ENCODE results near the gene TMEM91. TPM values are rescaled to one million over a fixed set of nuclear protein-coding genes. Genes with fewer than 3 reads are reported as not detected.

The TMEM91 gene
- 10.2 and 16.6 TPM in 2 replicates for total RNA-seq

GRCh38 chr19:41376241-41376997 lies at the start of gene TMEM91:
TMEM91 (plus strand) TSS chr19:41376533; CDS start chr19:41378310, 1,777 bp downstream.

DNA sequence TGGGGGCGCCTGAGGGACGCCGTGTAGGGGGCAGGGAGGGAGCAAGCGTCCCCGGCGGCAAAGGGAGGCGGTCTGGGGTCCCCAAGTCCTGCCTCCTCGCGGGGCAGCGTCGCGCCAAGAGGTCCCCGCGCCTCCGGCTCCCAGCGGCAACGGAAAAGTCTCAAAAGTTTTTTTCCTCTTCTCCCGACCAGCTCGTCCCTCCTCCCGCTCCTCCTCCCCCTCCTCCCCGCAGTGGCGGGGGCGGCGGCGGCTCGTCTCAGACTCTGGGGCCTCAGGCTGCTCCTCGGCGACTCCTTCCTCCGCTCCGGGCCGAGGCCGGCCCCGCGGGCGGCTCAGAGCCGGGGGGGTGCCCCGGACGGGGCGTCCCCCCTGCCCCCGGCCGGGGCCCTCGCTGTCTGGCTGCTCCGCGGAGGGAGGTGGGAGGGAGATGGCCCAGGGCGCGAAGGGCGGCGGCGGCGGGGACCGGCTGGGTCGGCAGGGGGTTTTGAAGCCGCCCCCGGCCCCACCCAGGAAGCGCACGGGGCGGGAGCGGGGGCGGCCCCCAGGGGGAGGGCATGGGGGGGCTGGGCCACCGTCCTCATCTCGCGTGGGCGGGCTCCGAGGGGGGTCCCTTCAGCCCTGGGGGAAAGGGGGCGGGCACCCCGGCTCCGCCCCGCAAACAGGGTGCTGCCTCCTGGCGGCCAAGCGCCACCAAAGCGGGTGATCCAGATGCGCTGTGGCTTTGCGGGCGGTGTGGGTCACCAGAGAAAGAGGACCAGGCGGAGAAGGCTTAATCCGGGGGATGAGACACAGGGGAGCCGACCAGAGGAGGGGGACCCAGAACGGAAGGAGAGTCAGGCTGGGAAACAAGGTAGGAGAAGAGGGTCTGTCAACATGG lies 22.6 kb upstream of the TMEM91 start, which contains the start of gene TGFB1:
TGFB1 (minus strand) TSS at position 457 of the 877 bp plus-strand sequence. CDS start 878 bp downstream, outside the sequence.

GRCh38 chr19:41363753-41364523 lies 12.4 kb upstream of the TMEM91 start, which contains the start of gene B9D2:
B9D2 (minus strand) TSS chr19:41364149; CDS start chr19:41363519, 630 bp downstream.

GRCh38 chr19:41397086-41398049 lies 21.0 kb downstream of the TMEM91 start, which contains the start of the genes BCKDHA and EXOSC5:
BCKDHA (plus strand) TSS chr19:41397818; CDS start chr19:41397828, 10 bp downstream.
EXOSC5 (minus strand) TSS chr19:41397359; CDS start chr19:41397328, 31 bp downstream.

GRCh38 chr19:41426952-41427646 lies 50.8 kb downstream of the TMEM91 start, which contains the start of gene B3GNT8:
B3GNT8 (minus strand) TSS chr19:41427374; CDS start chr19:41426778, 596 bp downstream.

Other genes with a start within 250 kb of the TMEM91 start
- 0.65 TPM in 1 of 2 replicates, not detected in the other for gene CYP2S1, start 183.3 kb upstream of the TMEM91 start, total RNA-seq
- 141 and 148 TPM in 2 replicates for gene AXL, start 157.3 kb upstream of the TMEM91 start, total RNA-seq
- 102 and 107 TPM in 2 replicates for gene HNRNPUL1, start 112.2 kb upstream of the TMEM91 start, total RNA-seq
- 6.5 and 8.7 TPM in 2 replicates for gene CCDC97, start 66.4 kb upstream of the TMEM91 start, total RNA-seq
- gene TGFB1, start 22.6 kb upstream of the TMEM91 start, total RNA-seq: 24.7 and 38.9 TPM in 2 replicates
- gene B9D2, start 12.4 kb upstream of the TMEM91 start, total RNA-seq: 2.9 and 3.7 TPM in 2 replicates
- gene EXOSC5, start 20.8 kb downstream of the TMEM91 start, total RNA-seq: 17.7 and 31.6 TPM in 2 replicates
- 34.8 and 47.7 TPM in 2 replicates for gene BCKDHA, start 21.3 kb downstream of the TMEM91 start, total RNA-seq
- 1.8 and 7.6 TPM in 2 replicates for gene B3GNT8, start 50.8 kb downstream of the TMEM91 start, total RNA-seq
- 31.8 and 46.6 TPM in 2 replicates for gene DMAC2, start 63.4 kb downstream of the TMEM91 start, total RNA-seq
- gene ERICH4, start 66.6 kb downstream of the TMEM91 start, total RNA-seq: not detected in 2 replicates
- gene CEACAM21, start 199.6 kb downstream of the TMEM91 start, total RNA-seq: not detected in 2 replicates

Data from cardiac atrium fibroblast (primary cell).